ENCODE data around the gene DENND1A. TPM values are rescaled to one million over a fixed set of nuclear protein-coding genes. Genes with fewer than 3 reads are reported as not detected.

The DENND1A gene
- total RNA-seq, 4 donors from 2014 or later = 20.9 to 33.6 (median 23.7) TPM

DNA sequence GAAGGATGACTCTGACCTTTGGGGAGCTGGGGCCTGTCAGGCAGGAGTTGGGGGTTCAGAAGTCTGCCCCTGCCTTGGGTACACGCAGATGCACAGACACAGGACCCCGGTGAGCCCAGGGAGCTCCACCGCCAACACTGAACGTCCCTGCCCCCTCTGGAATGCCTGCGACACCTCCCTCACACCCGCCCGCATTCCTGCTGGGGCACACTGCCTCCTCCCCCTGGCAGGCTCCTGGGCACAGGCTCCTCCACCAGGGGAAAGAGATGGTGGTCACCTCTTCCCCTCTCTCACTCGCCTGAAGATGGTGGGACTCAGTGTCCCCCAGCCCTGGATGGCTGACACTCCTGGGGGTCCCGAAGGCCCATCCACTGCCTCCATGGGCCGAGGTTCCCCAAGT lies 561.9 kb downstream of the DENND1A start:
- H3K27me3 ChIP-seq = peaks cover 77% of the 10 kb centered on the region
- 50 to 79% methylated on average over 1 to 2 of the region's 10 CpGs for WGBS, 2 donors (ENCODE audit: low coverage in 1 of 2)

DNA sequence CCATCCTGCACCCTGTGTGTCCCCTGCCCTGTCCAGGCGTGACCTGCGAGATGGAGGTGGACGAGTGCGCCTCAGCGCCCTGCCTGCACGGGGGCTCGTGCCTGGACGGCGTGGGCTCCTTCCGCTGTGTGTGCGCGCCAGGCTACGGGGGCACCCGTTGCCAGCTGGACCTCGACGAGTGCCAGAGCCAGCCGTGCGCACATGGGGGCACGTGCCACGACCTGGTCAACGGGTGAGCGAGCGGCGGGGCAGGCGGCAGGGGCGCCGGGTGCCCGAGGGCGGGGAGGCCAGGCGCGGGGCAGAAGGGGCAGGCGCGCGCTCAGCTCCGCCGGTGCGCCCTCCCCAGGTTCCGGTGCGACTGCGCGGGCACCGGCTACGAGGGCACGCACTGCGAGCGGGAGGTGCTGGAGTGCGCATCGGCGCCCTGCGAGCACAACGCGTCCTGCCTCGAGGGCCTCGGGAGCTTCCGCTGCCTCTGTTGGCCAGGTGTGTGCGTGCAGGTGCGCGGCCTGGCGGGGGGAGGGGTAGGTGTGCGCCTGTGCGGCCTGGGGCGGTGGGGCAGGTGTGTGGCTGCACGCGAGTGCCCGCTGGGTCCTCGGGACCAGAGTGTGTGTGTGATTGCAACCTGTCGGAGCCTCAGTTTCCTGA lies 563.9 kb downstream of the DENND1A start:
- Histone ChIP-seq H3K27ac (no peak overlapping the region), H3K9me3 (no peaks in the 10 kb centered on the region), H3K4me3 (no peak overlapping the region), H3K36me3 (no peaks in the 10 kb centered on the region), H3K4me1 (no peaks in the 10 kb centered on the region), H3K27me3 (peaks cover 57% of the 10 kb centered on the region)
- no peak for ATAC-seq
- WGBS, 2 donors (ENCODE audit: low coverage in 1 of 2) = 80% methylated on average over 2 of the region's 67 CpGs; no CpG with 5 or more reads in 1 of the 2 donors
- TF ChIP-seq, protein P1, sequence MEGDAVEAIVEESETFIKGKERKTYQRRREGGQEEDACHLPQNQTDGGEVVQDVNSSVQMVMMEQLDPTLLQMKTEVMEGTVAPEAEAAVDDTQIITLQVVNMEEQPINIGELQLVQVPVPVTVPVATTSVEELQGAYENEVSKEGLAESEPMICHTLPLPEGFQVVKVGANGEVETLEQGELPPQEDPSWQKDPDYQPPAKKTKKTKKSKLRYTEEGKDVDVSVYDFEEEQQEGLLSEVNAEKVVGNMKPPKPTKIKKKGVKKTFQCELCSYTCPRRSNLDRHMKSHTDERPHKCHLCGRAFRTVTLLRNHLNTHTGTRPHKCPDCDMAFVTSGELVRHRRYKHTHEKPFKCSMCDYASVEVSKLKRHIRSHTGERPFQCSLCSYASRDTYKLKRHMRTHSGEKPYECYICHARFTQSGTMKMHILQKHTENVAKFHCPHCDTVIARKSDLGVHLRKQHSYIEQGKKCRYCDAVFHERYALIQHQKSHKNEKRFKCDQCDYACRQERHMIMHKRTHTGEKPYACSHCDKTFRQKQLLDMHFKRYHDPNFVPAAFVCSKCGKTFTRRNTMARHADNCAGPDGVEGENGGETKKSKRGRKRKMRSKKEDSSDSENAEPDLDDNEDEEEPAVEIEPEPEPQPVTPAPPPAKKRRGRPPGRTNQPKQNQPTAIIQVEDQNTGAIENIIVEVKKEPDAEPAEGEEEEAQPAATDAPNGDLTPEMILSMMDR (IDR thresholded peaks at IDR 0.05) = no peak
- TF ChIP-seq EP300 (IDR thresholded peaks at IDR 0.05) (no peak), POLR2AphosphoS5 (IDR thresholded peaks at IDR 0.05) (no peak), POLR2A (IDR thresholded peaks at IDR 0.05) (no peak)

More for the DNA sequence above, 561.9 kb downstream of the DENND1A start:
- no peak overlapping the region for H3K4me3 ChIP-seq
- TF ChIP-seq POLR2A (IDR thresholded peaks at IDR 0.05) = no peak
- no peak for TF ChIP-seq POLR2AphosphoS5 (IDR thresholded peaks at IDR 0.05)
- TF ChIP-seq, protein P1 (IDR thresholded peaks at IDR 0.05) = no peak
- no peak for TF ChIP-seq EP300 (IDR thresholded peaks at IDR 0.05)
- ATAC-seq = no peak
- H3K9me3 ChIP-seq = no peaks in the 10 kb centered on the region
- H3K4me1 ChIP-seq = peaks cover 0 to 2% (median 0%) of the 10 kb centered on the region in 3 donors
- no peak overlapping the region for H3K27ac ChIP-seq
- no peaks in the 10 kb centered on the region for H3K36me3 ChIP-seq

DNA sequence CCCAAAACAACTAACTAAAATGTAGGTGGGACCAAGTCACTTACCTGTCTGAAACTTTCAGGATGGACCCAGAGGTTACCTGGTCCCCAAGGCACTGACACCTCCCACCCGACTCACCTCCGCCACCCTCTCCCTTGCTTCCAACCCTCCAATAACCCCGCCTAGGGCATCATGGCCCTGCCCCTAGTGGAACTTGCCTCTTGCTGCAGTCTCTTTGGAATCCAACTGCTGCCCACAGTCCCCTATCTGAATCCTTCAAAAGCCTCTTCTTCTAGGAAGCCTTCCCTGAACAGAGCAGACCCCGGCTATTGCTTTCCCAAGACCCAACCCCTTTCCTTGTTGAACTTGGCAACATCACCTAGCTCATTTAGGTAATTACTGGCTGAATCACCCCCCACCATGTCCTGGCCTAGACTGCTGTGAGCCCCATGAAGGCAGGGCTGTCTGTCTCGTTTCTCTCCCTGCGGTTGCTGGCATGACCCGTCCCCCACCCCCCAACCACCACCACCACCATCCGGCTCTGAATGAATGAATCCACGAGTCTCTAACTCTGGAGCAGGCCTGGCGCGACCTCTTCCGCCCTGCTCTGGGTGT lies 564.5 kb downstream of the DENND1A start:
- no peak for ATAC-seq
- Histone ChIP-seq H3K27me3 (peaks cover 51% of the 10 kb centered on the region), H3K27ac (no peak overlapping the region), H3K9me3 (no peaks in the 10 kb centered on the region), H3K36me3 (no peaks in the 10 kb centered on the region), H3K4me3 (no peak overlapping the region), H3K4me1 (peaks cover 0 to 2% (median 0%) of the 10 kb centered on the region in 3 donors)
- 80 to 89% methylated on average over 7 of the region's 12 CpGs for WGBS, 2 donors (ENCODE audit: low coverage in 1 of 2)
- TF ChIP-seq POLR2A (IDR thresholded peaks at IDR 0.05) = no peak
- TF ChIP-seq, protein P1 (IDR thresholded peaks at IDR 0.05) = no peak
- TF ChIP-seq POLR2AphosphoS5 (IDR thresholded peaks at IDR 0.05) = no peak
- no peak for TF ChIP-seq EP300 (IDR thresholded peaks at IDR 0.05)

DNA sequence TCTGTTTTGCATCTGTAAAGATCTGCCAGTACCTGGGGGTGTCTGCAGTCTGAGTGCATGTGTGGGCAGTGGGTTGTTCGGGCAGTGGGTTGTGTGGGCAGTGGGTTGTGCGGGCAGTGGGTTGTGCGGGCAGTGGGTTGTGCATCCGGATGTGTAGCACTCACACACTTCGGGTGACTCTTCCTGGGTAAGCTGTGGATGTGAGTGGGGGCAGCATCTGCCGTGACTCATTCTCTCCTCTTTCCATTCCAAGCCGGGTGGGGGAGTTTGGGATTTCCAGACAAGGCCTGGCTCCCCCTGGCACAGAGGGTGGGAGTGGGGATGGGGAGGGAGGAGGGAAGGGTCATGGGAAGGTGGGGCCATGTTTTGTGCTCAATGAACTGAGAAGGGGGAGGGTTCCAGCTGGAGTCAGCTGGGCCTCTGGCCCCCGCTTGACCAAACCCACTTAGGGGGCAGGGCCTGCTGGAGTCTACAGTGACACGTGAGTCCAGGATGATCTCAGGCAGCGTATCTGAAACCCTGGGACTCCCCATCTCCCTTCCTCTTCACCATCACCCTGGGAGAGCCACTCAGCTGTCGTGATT lies 565.6 kb downstream of the DENND1A start:
- no peak for ATAC-seq
- H3K4me3 ChIP-seq = no peak overlapping the region
- WGBS, 2 donors (ENCODE audit: low coverage in 1 of 2) = 31 to 53% methylated on average over 4 to 7 of the region's 11 CpGs

More for the DNA sequence above, 565.6 kb downstream of the DENND1A start:
- Histone ChIP-seq H3K9me3 (no peaks in the 10 kb centered on the region), H3K4me1 (peaks cover 0 to 5% (median 0%) of the 10 kb centered on the region in 3 donors), H3K36me3 (no peaks in the 10 kb centered on the region), H3K27me3 (peaks cover 40% of the 10 kb centered on the region), H3K27ac (no peak overlapping the region)
- TF ChIP-seq POLR2AphosphoS5 (IDR thresholded peaks at IDR 0.05) (no peak), POLR2A (IDR thresholded peaks at IDR 0.05) (no peak), EP300 (IDR thresholded peaks at IDR 0.05) (no peak)
- TF ChIP-seq, protein P1 (IDR thresholded peaks at IDR 0.05) = no peak
